Activated T-cell treated with anti-CD3 and anti-CD28 coated beads for 1 hour (primary cell): ENCODE results near the gene MIB1.

Source experiments
- DNase-seq: peaks from one replicate; pipeline ENCODE4 v3.0.0-alpha.2; 2020; ENCODE audit warnings: low read depth

MIB1 gene

GRCh38 chr18:21894619-21895367, 154.2 kb downstream of the MIB1 start:
- no peak for DNase-seq

GRCh38 chr18:21896732-21897336, 156.2 kb downstream of the MIB1 start:
- DNase-seq = no peak

GRCh38 chr18:21897811-21898210, 157.2 kb downstream of the MIB1 start:
- DNase-seq = no peak

- no peak for DNase-seq
Observed at GRCh38 chr18:21900605-21901352, 160.2 kb downstream of the MIB1 start.

GRCh38 chr18:21901423-21901945, 160.9 kb downstream of the MIB1 start:
- no peak for DNase-seq

- DNase-seq = no peak
Observed at GRCh38 chr18:21903709-21904108, 163.1 kb downstream of the MIB1 start.

- DNase-seq = no peak
Observed at GRCh38 chr18:21904856-21905255, 164.3 kb downstream of the MIB1 start.

GRCh38 chr18:21907451-21907850, 166.9 kb downstream of the MIB1 start:
- DNase-seq = no peak

- no peak for DNase-seq
Observed at GRCh38 chr18:21908711-21909110, 168.1 kb downstream of the MIB1 start.

GRCh38 chr18:21910906-21911305, 170.3 kb downstream of the MIB1 start:
- DNase-seq = no peak

GRCh38 chr18:21911551-21911950, 171.0 kb downstream of the MIB1 start:
- no peak for DNase-seq

GRCh38 chr18:21912339-21913239, 172.0 kb downstream of the MIB1 start:
- no peak for DNase-seq

GRCh38 chr18:21914739-21915319, 174.2 kb downstream of the MIB1 start:
- no peak for DNase-seq

GRCh38 chr18:21915546-21915945, 175.0 kb downstream of the MIB1 start:
- DNase-seq = no peak

- no peak for DNase-seq
Observed at GRCh38 chr18:21916594-21916993, 176.0 kb downstream of the MIB1 start.

- no peak for DNase-seq
Observed at GRCh38 chr18:21918693-21919092, 178.1 kb downstream of the MIB1 start.
